SU-DHL-6 (cell line): Measurements from ENCODE around the gene DOCK9.

ENCODE experiments used
- CTCF ChIP-seq: fragments of 200-600 bp; sonication (generic); IDR thresholded peaks from one replicate; pipeline ENCODE4 v1.5.1; 2017; ENCODE audit warnings: antibody characterized with exemption, mild to moderate bottlenecking, low read length, moderate library complexity; ENCODE audit not compliant: insufficient read depth, poor library complexity, severe bottlenecking
- EZH2phosphoT487 ChIP-seq: fragments of 200-600 bp; sonication (generic), shearing (Covaris generic); conservative IDR thresholded peaks from 2 replicates; pipeline ENCODE4 v1.6.1; 2018; ENCODE audit warnings: mild to moderate bottlenecking, antibody characterized with exemption, low read length, moderate library complexity, mixed read lengths

- TF ChIP-seq CTCF (no peak), EZH2phosphoT487 (no peak)
Measured at GRCh38 chr13:98922306-98922705, 55.6 kb downstream of the DOCK9 start.
